ENCODE results near the gene ANTXRL. TPM values are rescaled to one million over a fixed set of nuclear protein-coding genes. Genes with fewer than 3 reads are reported as not detected.
"Not testable (repeated sequence)": the region's sequence is repeated elsewhere in the genome, so short reads cannot be mapped to it uniquely, and the experiment has no call there.

Gene ANTXRL
- under 1 TPM in 1 of 4 donors, not detected in 3; 0.01 TPM for polyA plus RNA-seq
- long read RNA-seq, donor 1 = 0 reads
- long read RNA-seq, donor 2 = 0 reads
- long read RNA-seq, donor 3 = 0 reads
- long read RNA-seq, donor 4 = 0 reads
- long read RNA-seq, donor 5 = 0 reads
- long read RNA-seq, donor 6 = 0 reads
- long read RNA-seq, donor 7 = 0 reads
- long read RNA-seq, donor 8 = 0 reads
- long read RNA-seq, donor 9 = 0 reads
- long read RNA-seq, donor 10 = 0 reads

GRCh38 chr10:46286991-46287693 is at the start of gene ANTXRL:
ANTXRL (plus strand) TSS chr10:46286997; CDS start chr10:46287263, 266 bp downstream.
- no peaks in the 10 kb centered on the region for H3K36me3 ChIP-seq (ENCODE audit: control insufficient read depth in 3 of 3, insufficient read depth in 2 of 3, low read depth in 1 of 3, low read length in 3 of 3)
- no peak within 1 kb of the TSS for H3K4me3 ChIP-seq (ENCODE audit: low read depth in 1 of 3, low read length in 3 of 3)
- peaks cover 0 to 5% of the 10 kb centered on the region in 2 donors for H3K9me3 ChIP-seq (ENCODE audit: control insufficient read depth in 2 of 2, insufficient read depth in 1 of 2, low read depth in 1 of 2, low read length in 1 of 2)
- no peak for FAIRE-seq
- H3K27ac ChIP-seq (ENCODE audit: low read depth in 1 of 3, low read length in 2 of 3) = no peak within 1 kb of the TSS
- no peak for DNase-seq
- WGBS, 3 donors = 88 to 93% (median 89%) methylated on average over 8 of the region's 8 CpGs
- H3K4me1 ChIP-seq (ENCODE audit: control insufficient read depth in 3 of 3, insufficient read depth in 2 of 3, low read depth in 1 of 3, low read length in 2 of 3) = peaks cover 0 to 14% (median 0%) of the 10 kb centered on the region in 3 donors
- H3K27me3 ChIP-seq (ENCODE audit: control insufficient read depth in 3 of 3, insufficient read depth in 3 of 3, low read length in 3 of 3) = peaks cover 0 to 11% (median 2%) of the 10 kb centered on the region in 3 donors

- Histone ChIP-seq H3K36me3 (ENCODE audit: control insufficient read depth in 3 of 3, insufficient read depth in 2 of 3, low read depth in 1 of 3, low read length in 3 of 3) (no peaks in the 10 kb centered on the region), H3K4me3 (ENCODE audit: low read depth in 1 of 3, low read length in 3 of 3) (no peak overlapping the region), H3K27me3 (ENCODE audit: control insufficient read depth in 3 of 3, insufficient read depth in 3 of 3, low read length in 3 of 3) (no peaks in the 10 kb centered on the region), H3K27ac (ENCODE audit: low read depth in 1 of 3, low read length in 2 of 3) (no peak overlapping the region), H3K4me1 (ENCODE audit: control insufficient read depth in 3 of 3, insufficient read depth in 2 of 3, low read depth in 1 of 3, low read length in 2 of 3) (no peaks in the 10 kb centered on the region), H3K9me3 (ENCODE audit: control insufficient read depth in 2 of 2, insufficient read depth in 1 of 2, low read depth in 1 of 2, low read length in 1 of 2) (peaks cover 0 to 5% of the 10 kb centered on the region in 2 donors)
- DNase-seq (no peak), FAIRE-seq (no peak)
- WGBS, 3 donors = 87 to 92% (median 89%) methylated on average over 3 of the region's 3 CpGs
Observed at GRCh38 chr10:46237815-46238510, 48.8 kb upstream of the ANTXRL start.

GRCh38 chr10:46239247-46239646 is 47.5 kb upstream of the ANTXRL start:
- DNase-seq (no peak), FAIRE-seq (no peak)
- Histone ChIP-seq H3K4me3 (ENCODE audit: low read depth in 1 of 3, low read length in 3 of 3) (no peak overlapping the region), H3K27me3 (ENCODE audit: control insufficient read depth in 3 of 3, insufficient read depth in 3 of 3, low read length in 3 of 3) (no peaks in the 10 kb centered on the region), H3K9me3 (ENCODE audit: control insufficient read depth in 2 of 2, insufficient read depth in 1 of 2, low read depth in 1 of 2, low read length in 1 of 2) (peaks cover 0 to 5% of the 10 kb centered on the region in 2 donors), H3K27ac (ENCODE audit: low read depth in 1 of 3, low read length in 2 of 3) (no peak overlapping the region), H3K36me3 (ENCODE audit: control insufficient read depth in 3 of 3, insufficient read depth in 2 of 3, low read depth in 1 of 3, low read length in 3 of 3) (no peaks in the 10 kb centered on the region), H3K4me1 (ENCODE audit: control insufficient read depth in 3 of 3, insufficient read depth in 2 of 3, low read depth in 1 of 3, low read length in 2 of 3) (no peaks in the 10 kb centered on the region)

- no peaks in the 10 kb centered on the region for H3K4me1 ChIP-seq (ENCODE audit: control insufficient read depth in 3 of 3, insufficient read depth in 2 of 3, low read depth in 1 of 3, low read length in 2 of 3)
- DNase-seq (no peak), FAIRE-seq (no peak)
- WGBS, 3 donors = 56 to 93% (median 87%) methylated on average over 2 of the region's 2 CpGs
- H3K4me3 ChIP-seq (ENCODE audit: low read depth in 1 of 3, low read length in 3 of 3) = no peak overlapping the region
- peaks cover 0 to 5% of the 10 kb centered on the region in 2 donors for H3K9me3 ChIP-seq (ENCODE audit: control insufficient read depth in 2 of 2, insufficient read depth in 1 of 2, low read depth in 1 of 2, low read length in 1 of 2)
- H3K27me3 ChIP-seq (ENCODE audit: control insufficient read depth in 3 of 3, insufficient read depth in 3 of 3, low read length in 3 of 3) = no peaks in the 10 kb centered on the region
- no peak overlapping the region for H3K27ac ChIP-seq (ENCODE audit: low read depth in 1 of 3, low read length in 2 of 3)
- H3K36me3 ChIP-seq (ENCODE audit: control insufficient read depth in 3 of 3, insufficient read depth in 2 of 3, low read depth in 1 of 3, low read length in 3 of 3) = no peaks in the 10 kb centered on the region
Observed at GRCh38 chr10:46239993-46240683, 46.7 kb upstream of the ANTXRL start.

GRCh38 chr10:46240684-46241565 is 45.9 kb upstream of the ANTXRL start:
- H3K9me3 ChIP-seq (ENCODE audit: control insufficient read depth in 2 of 2, insufficient read depth in 1 of 2, low read depth in 1 of 2, low read length in 1 of 2) = peaks cover 0 to 5% of the 10 kb centered on the region in 2 donors
- no peak for DNase-seq
- no peak overlapping the region for H3K4me3 ChIP-seq (ENCODE audit: low read depth in 1 of 3, low read length in 3 of 3)
- 78 to 87% (median 83%) methylated on average over 2 of the region's 2 CpGs for WGBS, 3 donors
- no peak for FAIRE-seq
- H3K27me3 ChIP-seq (ENCODE audit: control insufficient read depth in 3 of 3, insufficient read depth in 3 of 3, low read length in 3 of 3) = no peaks in the 10 kb centered on the region
- H3K4me1 ChIP-seq (ENCODE audit: control insufficient read depth in 3 of 3, insufficient read depth in 2 of 3, low read depth in 1 of 3, low read length in 2 of 3) = no peaks in the 10 kb centered on the region
- no peak overlapping the region for H3K27ac ChIP-seq (ENCODE audit: low read depth in 1 of 3, low read length in 2 of 3)
- no peaks in the 10 kb centered on the region for H3K36me3 ChIP-seq (ENCODE audit: control insufficient read depth in 3 of 3, insufficient read depth in 2 of 3, low read depth in 1 of 3, low read length in 3 of 3)

- peaks cover 0 to 5% of the 10 kb centered on the region in 2 donors for H3K9me3 ChIP-seq (ENCODE audit: control insufficient read depth in 2 of 2, insufficient read depth in 1 of 2, low read depth in 1 of 2, low read length in 1 of 2)
- H3K27ac ChIP-seq (ENCODE audit: low read depth in 1 of 3, low read length in 2 of 3) = no peak overlapping the region
- WGBS, 3 donors = 86 to 90% (median 89%) methylated on average over 9 of the region's 9 CpGs
- H3K4me3 ChIP-seq (ENCODE audit: low read depth in 1 of 3, low read length in 3 of 3) = no peak overlapping the region
- DNase-seq (no peak), FAIRE-seq (no peak)
- no peaks in the 10 kb centered on the region for H3K36me3 ChIP-seq (ENCODE audit: control insufficient read depth in 3 of 3, insufficient read depth in 2 of 3, low read depth in 1 of 3, low read length in 3 of 3)
- no peaks in the 10 kb centered on the region for H3K4me1 ChIP-seq (ENCODE audit: control insufficient read depth in 3 of 3, insufficient read depth in 2 of 3, low read depth in 1 of 3, low read length in 2 of 3)
- no peaks in the 10 kb centered on the region for H3K27me3 ChIP-seq (ENCODE audit: control insufficient read depth in 3 of 3, insufficient read depth in 3 of 3, low read length in 3 of 3)
Observed at GRCh38 chr10:46245381-46245900, 41.4 kb upstream of the ANTXRL start.

GRCh38 chr10:46246400-46247180 is 40.2 kb upstream of the ANTXRL start:
- not testable (repeated sequence) for FAIRE-seq; H3K4me1 ChIP-seq (ENCODE audit: control insufficient read depth in 3 of 3, insufficient read depth in 2 of 3, low read depth in 1 of 3, low read length in 2 of 3)

More at GRCh38 chr10:46246400-46247180, 40.2 kb upstream of the ANTXRL start:
- not testable (repeated sequence) for H3K27ac ChIP-seq (ENCODE audit: low read depth in 1 of 3, low read length in 2 of 3); DNase-seq; H3K4me3 ChIP-seq (ENCODE audit: low read depth in 1 of 3, low read length in 3 of 3); H3K9me3 ChIP-seq (ENCODE audit: control insufficient read depth in 2 of 2, insufficient read depth in 1 of 2, low read depth in 1 of 2, low read length in 1 of 2); H3K27me3 ChIP-seq (ENCODE audit: control insufficient read depth in 3 of 3, insufficient read depth in 3 of 3, low read length in 3 of 3); H3K36me3 ChIP-seq (ENCODE audit: control insufficient read depth in 3 of 3, insufficient read depth in 2 of 3, low read depth in 1 of 3, low read length in 3 of 3)
- WGBS, 3 donors = 84 to 88% (median 86%) methylated on average over 10 of the region's 10 CpGs
